GM12872 (cell line): ENCODE data around the gene MKLN1.

Experiments used
- TF ChIP-seq, protein P1 (sequence below): IDR thresholded peaks from 3 replicates; pipeline ENCODE4 v1.5.1; 2011; ENCODE audit warnings: low read depth, mild to moderate bottlenecking, low read length, moderate library complexity; ENCODE audit not compliant: insufficient read depth

The MKLN1 gene

DNA sequence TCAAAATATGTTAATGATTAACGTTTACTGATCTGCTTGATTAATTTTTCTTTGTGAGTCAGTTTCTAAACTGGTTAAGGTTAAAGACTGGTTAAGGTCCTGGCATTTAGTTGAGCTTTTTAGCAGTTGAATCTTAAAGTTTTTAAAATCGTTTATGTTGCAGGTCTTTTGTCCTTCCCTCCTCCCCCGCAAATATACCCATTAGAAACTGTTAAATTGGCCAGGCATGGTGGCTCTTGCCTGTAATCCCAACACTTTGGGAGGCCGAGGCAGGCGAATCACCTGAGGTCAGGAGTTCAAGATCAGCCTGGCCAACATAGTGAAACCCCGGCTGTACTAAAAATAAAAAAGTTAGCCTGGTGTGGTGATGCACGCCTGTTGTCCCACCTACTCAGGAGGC, 127.9 kb downstream of the MKLN1 start:
- TF ChIP-seq, protein P1, sequence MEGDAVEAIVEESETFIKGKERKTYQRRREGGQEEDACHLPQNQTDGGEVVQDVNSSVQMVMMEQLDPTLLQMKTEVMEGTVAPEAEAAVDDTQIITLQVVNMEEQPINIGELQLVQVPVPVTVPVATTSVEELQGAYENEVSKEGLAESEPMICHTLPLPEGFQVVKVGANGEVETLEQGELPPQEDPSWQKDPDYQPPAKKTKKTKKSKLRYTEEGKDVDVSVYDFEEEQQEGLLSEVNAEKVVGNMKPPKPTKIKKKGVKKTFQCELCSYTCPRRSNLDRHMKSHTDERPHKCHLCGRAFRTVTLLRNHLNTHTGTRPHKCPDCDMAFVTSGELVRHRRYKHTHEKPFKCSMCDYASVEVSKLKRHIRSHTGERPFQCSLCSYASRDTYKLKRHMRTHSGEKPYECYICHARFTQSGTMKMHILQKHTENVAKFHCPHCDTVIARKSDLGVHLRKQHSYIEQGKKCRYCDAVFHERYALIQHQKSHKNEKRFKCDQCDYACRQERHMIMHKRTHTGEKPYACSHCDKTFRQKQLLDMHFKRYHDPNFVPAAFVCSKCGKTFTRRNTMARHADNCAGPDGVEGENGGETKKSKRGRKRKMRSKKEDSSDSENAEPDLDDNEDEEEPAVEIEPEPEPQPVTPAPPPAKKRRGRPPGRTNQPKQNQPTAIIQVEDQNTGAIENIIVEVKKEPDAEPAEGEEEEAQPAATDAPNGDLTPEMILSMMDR, result no peak

DNA sequence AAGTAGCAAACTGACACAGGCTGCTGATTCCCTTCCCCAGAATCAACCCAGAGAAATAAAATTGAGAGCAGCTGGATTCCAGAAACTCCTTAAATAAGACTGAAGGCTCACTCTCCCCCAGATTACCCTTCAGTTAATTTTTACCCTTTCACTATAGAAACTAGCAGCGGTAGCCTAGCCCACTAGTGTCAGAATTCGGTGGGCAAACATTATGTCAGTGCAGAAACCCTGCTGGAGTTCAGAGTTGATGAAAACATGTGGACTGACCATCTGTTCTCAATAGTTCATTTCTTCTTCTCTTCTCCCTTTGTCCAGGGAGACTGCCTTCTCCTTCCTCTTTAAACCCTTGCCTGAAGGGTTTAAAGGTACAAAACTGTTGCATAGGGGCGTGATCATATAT, 128.7 kb downstream of the MKLN1 start:
- TF ChIP-seq, protein P1, result no peak

DNA sequence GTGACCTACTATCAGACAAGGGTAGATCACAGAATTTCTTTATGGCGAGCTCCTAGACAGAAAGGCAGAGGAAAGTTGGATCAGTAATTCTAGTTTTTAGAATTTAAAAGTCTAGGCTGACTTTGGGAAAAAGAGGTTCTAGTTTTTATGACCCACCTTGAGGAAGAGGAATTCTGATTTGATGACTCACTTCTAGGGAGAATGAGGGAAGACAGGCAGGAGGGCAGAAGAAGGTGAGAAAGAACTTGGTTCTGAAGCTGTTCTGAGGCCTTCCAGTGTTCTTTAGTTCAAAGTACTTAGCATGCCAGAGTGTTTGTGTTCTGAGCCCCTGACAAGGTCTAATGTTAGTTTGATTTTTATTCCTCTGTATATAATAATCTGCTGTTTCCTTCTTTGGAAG, 131.6 kb downstream of the MKLN1 start:
- TF ChIP-seq, protein P1, result no peak

DNA sequence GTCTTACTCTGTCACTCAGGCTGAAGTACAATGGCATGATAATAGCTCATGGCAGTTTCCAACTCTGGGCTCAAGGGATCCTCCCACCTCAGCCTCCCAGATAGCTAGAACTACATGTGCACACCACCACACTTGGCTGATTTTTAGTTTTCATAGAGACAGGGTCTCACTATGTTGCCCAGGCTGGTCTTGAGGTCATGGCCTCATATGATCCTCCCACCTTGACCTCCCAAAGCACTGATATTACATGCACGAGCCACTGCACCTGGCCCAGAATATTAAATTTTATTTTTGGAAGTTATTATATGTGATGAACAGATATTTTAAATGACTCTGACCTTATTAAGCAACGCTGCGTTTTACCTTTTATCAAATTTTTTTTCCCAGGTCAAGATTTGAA, 134.4 kb downstream of the MKLN1 start:
- TF ChIP-seq, protein P1, result no peak

DNA sequence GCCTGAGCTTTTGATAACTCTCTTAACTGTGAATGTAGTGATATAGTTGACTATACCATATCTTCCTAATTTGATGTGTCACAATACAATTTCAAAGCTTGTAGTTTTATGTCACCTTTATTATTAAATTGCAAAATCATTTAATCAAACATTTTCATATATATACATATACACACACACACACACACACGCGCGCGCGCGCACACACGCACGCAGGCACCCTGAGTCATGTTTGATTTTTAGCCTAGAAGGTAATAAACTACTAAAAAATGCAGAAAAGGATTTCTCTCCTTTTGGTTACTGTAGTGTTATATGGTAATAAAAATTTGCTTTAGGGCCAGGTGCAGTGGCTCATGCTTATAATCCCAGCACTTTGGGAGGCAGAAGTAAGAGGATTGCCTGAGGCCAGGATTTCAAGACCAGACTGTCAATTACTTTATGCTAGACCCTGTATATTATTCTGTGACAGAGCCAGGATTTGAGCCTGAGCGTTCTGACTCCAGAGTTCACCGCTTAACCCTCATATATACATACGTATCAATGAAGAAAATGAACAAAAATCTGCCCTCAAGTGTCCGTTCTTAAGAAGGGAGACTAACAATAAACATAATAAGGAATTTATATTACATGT, 139.2 kb downstream of the MKLN1 start:
- TF ChIP-seq, protein P1, result no peak

DNA sequence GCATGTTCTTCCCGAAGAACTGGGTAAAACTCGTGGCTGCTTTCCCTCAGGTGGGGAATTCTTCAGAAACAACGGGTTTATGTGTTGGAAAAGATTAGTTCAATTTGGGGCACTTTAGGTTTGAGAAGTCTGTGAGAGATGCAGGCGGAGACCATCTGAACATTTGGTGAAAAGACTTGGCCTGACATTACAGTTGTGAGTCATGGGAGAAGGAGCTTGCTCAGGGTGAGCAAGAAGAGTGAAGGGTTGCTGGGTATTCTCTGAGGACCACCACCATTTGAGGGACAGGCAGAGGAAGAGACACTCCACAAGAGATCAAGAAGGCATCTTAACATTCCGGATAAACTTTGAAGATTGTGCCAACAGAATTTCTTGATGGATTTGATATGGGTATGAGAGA, 140.1 kb downstream of the MKLN1 start:
- TF ChIP-seq, protein P1, result no peak

DNA sequence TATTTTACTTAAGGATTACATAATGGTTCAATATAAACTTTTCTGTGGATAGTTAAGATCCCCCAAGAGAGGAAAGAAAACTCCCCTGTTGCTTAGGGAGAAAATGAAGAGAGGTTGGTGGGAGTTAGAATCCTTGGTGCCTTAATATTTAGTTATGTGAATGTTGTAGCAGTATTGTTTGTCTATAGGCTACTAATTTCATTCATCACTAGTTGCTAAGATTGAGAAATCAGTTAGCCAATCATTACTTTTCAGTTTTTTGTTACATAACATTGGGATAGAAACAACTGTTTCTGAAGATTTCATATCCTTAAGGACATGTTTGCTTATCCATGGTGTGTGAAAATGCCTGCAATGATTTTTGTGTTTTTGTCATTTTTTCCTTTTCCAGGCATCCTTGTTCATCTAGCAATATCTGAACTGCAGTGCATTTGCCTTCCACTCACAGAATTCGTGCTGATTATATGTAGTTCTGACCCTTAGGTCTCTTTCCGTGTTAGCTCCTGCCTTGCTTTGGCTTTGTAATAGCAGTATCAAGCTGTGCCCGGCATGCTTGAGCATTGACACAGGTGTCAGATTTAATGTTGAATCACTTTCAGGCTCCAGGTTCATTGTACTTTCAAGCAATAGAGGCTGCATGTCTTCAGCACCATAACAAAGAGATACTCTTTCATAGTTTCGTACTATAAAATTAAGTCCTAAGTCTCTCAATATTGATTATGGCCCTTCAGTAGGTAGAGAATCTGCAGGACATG, 143.8 kb downstream of the MKLN1 start:
- TF ChIP-seq, protein P1, result no peak
